ENCODE data around the gene TMEM256.
A peak's percentile ranks its signal among the peaks of the same experiment; 100 is the strongest.

DNA sequence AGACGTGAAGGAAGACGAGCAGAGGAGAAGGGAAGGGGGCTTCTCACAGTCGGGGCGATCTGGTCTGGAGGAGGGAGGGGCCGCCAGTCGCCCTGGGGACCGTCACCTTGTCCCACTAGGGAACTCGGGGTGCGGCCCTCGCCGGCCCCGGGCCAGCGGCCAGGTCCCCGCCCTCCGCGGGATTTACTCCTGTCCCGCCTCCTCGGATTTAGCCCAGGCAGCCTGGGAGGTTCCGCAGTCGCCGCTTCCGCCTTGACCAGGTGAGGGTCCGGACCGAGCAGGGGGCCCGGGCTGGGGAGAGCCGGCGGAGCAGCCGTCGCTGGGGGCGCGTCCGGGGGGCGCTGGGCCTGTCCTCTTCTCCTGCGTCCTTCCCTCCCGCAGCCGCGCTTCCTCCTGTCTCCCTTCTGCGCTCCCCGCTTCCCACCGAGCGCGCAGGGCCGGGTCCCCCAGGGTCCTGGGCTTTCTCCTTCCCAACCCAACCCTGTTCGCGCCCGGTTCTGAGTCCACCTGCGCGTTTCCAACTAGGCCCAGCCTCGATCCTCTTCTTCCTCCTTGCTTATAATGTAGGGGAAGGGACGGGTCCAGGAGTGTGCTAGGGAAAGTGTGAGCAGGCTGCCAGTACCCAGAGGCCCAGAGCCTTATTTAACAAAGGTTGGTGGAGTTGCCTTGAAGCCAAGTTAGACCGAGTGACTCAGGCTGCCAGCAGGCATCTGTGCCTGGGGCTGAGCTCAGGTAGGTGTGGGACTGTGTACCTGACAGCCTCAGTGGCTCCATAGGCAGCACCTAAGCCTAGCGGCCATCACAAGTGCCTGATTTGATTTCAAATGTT lies 22.8 kb downstream of the TMEM256 start, which contains the start of gene TNK1:
- no peak for TF ChIP-seq POLR2A (IDR thresholded peaks at IDR 0.05)
- TF ChIP-seq EP300 (IDR thresholded peaks at IDR 0.05), result peak in 1 of 2 donors; percentile 50

All from tibial nerve (tissue), 3 donors.